Activated CD4-positive, alpha-beta memory T cell treated with anti-CD3 and anti-CD28 coated beads, Interleukin-2, amount 10 ng/mL, durations not matched to agents 7 days and 5 days (primary cell): ENCODE results near the gene ABCA2. TPM values are rescaled to one million over a fixed set of nuclear protein-coding genes. Genes with fewer than 3 reads are reported as not detected.

ENCODE experiments used
- CTCF ChIA-PET: fragments of 350-600 bp; sonication (Branson Sonifier 250); formaldehyde crosslinking; loops from one replicate; lab custom pipeline; 2021; ENCODE audit warnings: antibody characterized with exemption, inconsistent platforms; lab: Charles Lee
- POLR2A ChIA-PET: fragments of 350-600 bp; sonication (Branson Sonifier 250); formaldehyde crosslinking; loops from one replicate; lab custom pipeline; 2021; ENCODE audit warnings: antibody characterized with exemption; lab: Charles Lee
- DNase-seq: peaks from one replicate; pipeline ENCODE4 v3.0.0-alpha.2; 2020
- H3K27ac Mint-ChIP-seq: one replicate; pipeline ENCODE4 v1.8.0; 2021; ENCODE audit warnings: mild to moderate bottlenecking, mixed read lengths
- H3K27me3 Mint-ChIP-seq: one replicate; pipeline ENCODE4 v1.8.0; 2021; ENCODE audit warnings: mixed read lengths
- H3K36me3 Mint-ChIP-seq: one replicate; pipeline ENCODE4 v1.8.0; 2021; ENCODE audit warnings: low read depth, mixed read lengths
- H3K4me1 Mint-ChIP-seq: one replicate; pipeline ENCODE4 v1.8.0; 2021; ENCODE audit warnings: mixed read lengths
- H3K4me3 Mint-ChIP-seq: one replicate; pipeline ENCODE4 v1.8.0; 2021; ENCODE audit warnings: mild to moderate bottlenecking, mixed read lengths
- H3K9me3 Mint-ChIP-seq: one replicate; pipeline ENCODE4 v1.8.0; 2021; ENCODE audit warnings: mixed read lengths
- total RNA-seq, 2 experiments: library from RNA; stranded (reverse); gene quantifications; one replicate each; pipeline ENCODE4 v1.2.3, GENCODE V29; 2021

ABCA2 gene
- total RNA-seq, 2 experiments from 2014 or later = 55.5 to 65.9 TPM

DNA sequence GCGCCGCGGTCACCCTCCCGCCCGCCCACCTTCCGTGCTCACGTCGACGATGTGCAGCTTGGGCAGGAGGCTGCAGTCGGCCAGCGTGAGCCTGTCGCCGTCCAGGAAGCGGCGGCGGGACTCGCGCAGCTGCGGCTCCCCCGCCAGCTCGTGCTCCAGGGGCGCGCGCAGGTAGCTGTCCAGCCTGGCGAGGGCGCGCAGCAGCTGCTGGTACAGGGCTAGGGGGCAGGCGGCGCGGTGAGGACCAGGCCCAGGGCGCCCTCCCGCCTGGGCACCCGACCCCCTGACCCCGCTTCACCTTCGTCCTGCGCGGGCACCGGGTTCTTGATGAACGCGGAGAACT lies 33.2 kb downstream of the ABCA2 start:
- Mint-ChIP-seq H3K27me3 (peaks cover 11% of the 10 kb centered on the region), H3K27ac (no peak overlapping the region), H3K4me1 (peaks cover 60% of the 10 kb centered on the region), H3K9me3 (no peaks in the 10 kb centered on the region), H3K4me3 (no peak overlapping the region), H3K36me3 (peaks cover 13% of the 10 kb centered on the region)
- POLR2A ChIA-PET = interaction anchor here (2.0 to 2.2 kb wide), 2 partner anchors 10 to 93 kb away, joined by 5 to 8 read pairs; no protein-coding TSS in a partner anchor
- CTCF ChIA-PET = no interaction called here
- no peak for DNase-seq

DNA sequence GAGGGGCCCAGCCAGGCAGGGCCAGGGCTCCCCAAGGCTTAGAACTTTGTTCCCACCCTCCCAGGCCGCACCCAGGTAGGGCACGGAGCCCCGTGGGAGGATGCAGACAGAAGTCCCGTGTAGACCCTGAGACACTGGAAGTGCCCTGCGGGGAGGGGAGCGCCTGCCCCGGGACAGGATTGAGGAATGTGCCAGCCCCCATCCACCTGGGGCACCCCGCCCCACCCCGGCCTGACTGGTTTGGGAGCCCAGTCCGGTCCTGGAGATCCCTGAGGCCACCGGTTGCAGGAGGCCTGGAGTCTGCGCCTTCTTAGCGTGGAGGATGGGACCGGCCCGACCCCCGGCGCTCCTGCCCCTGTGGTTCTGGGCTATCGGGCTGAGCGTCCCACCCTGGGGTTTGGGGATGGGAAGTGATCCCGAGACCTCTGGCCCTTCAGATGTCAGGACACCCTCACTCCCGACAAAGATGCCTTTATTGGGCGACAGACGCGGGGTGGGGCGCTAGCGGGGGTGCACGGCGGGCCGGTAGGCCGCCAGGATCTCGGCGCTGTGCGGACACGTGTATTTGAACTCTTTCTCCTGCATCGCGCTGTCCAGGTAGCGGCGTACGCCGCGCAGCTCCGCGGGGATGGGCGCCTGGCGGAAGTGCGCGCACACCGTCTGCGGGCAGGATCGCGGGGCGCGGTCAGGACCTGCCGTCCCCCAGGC lies 33.7 kb downstream of the ABCA2 start:
- Mint-ChIP-seq H3K9me3 (no peaks in the 10 kb centered on the region), H3K4me1 (peaks cover 57% of the 10 kb centered on the region), H3K27me3 (peaks cover 15% of the 10 kb centered on the region), H3K36me3 (peaks cover 13% of the 10 kb centered on the region), H3K4me3 (no peak overlapping the region), H3K27ac (no peak overlapping the region)
- ChIA-PET CTCF (interaction anchor here (2.9 kb wide), 1 partner anchor 35 kb away, joined by 17 read pairs; no protein-coding TSS in a partner anchor), POLR2A (interaction anchor here (1.1 to 3.7 kb wide), 3 partner anchors 17 to 107 kb away, joined by 4 to 29 read pairs (median 18); partner anchors contain the start of gene PTGDS)
- DNase-seq = no peak

DNA sequence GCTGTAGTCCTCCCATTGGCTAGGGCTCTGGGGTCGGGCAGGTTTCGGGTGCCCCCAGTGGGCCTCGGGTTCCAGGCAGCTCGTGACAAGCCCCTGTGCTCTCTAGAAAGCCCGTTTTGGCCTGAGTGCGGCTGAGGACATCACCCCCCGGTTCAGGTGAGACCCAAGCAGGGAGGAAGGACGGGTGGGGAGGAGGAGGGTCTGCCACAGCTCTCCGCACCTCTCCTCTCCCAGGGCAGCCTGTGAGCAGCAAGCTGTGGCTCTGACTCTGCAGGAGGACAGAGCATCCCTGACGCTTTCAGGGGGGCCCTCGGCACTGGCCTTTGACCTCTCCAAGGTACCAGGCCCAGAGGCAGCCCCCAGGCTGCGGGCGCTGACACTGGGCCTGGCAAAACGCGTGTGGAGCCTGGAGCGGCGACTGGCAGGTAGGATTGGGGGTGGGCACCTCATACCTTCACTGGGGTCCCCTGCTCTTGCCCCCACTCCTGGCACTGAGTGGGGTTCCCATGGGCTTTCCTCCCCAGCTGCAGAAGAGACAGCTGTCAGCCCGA lies 35.1 kb downstream of the ABCA2 start:
- Mint-ChIP-seq H3K36me3 (peaks cover 12% of the 10 kb centered on the region), H3K9me3 (no peaks in the 10 kb centered on the region), H3K4me3 (peak overlapping the region; percentile 78), H3K27ac (peak overlapping the region; percentile 77), H3K4me1 (peaks cover 43% of the 10 kb centered on the region), H3K27me3 (peaks cover 24% of the 10 kb centered on the region)
- DNase-seq = no peak
- CTCF ChIA-PET = interaction anchor here (0.7 to 2.9 kb wide), 12 partner anchors 17 to 200 kb away, joined by 3 to 17 read pairs (median 5); partner anchors contain the start of genes AJM1, NPDC1 and SAPCD2
- POLR2A ChIA-PET = interaction anchor here (0.7 to 3.7 kb wide), 20 partner anchors 10 to 265 kb away, joined by 3 to 29 read pairs (median 6); partner anchors contain the start of genes MAN1B1, PTGDS, SAPCD2 and TRAF2

DNA sequence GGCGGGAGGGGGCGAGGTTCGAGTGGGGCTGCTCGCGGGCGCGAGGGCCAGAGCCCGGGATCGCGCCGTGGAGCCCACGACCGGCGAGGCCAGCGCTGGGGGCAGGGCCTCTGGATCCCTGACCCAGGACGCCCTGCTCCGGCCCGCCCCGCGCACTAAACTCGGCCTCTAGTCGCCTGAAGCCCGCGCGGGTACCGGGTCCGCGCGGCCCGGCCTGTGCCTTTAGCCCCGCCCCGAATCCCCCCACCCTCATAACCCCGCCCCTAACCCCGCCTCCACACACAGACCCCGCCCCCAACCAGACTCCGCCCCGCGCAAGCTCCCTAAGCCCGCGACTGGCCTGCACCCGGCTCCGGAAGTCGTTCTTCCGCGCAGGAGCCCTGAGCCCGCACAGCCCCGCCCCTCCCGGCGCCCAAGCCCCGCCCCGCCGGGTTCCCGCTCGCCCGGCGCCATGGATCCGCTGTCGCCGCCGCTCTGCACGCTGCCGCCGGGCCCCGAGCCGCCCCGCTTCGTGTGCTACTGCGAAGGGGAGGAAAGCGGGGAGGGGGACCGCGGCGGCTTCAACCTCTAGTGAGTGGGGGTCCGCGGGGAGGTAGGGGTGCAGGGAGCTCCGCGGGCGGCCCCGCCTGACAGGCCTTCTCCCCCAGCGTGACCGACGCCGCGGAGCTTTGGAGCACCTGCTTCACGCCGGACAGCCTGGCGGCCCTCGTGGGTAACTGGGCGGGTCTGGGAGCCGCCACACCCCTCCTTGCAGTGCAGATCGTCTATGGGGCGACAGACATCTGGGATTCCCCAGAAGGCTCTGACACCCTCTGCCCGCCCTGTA lies 35.8 kb downstream of the ABCA2 start, which contains the start of gene PAXX:
Gene PAXX (plus strand): TSS at position 430 of the 826 bp plus-strand sequence. CDS start 22 bp downstream, at position 452.
- H3K27ac Mint-ChIP-seq = peak within 1 kb of the TSS; percentile 81
- peaks cover 36% of the 10 kb centered on the region for H3K4me1 Mint-ChIP-seq
- peaks cover 10% of the 10 kb centered on the region for H3K36me3 Mint-ChIP-seq
- ChIA-PET POLR2A (interaction anchor here (0.6 to 3.7 kb wide), 24 partner anchors 8 to 264 kb away, joined by 3 to 29 read pairs (median 5); partner anchors contain the start of genes FBXW5, MAN1B1, PTGDS and SAPCD2), CTCF (interaction anchor here (0.6 to 2.9 kb wide), 15 partner anchors 14 to 290 kb away, joined by 3 to 17 read pairs (median 4); partner anchors contain the start of genes AJM1, NPDC1 and SAPCD2)
- peak; percentile 95 for DNase-seq
- H3K9me3 Mint-ChIP-seq = no peaks in the 10 kb centered on the region
- H3K4me3 Mint-ChIP-seq = peak within 1 kb of the TSS; percentile 78
- H3K27me3 Mint-ChIP-seq = peaks cover 27% of the 10 kb centered on the region

DNA sequence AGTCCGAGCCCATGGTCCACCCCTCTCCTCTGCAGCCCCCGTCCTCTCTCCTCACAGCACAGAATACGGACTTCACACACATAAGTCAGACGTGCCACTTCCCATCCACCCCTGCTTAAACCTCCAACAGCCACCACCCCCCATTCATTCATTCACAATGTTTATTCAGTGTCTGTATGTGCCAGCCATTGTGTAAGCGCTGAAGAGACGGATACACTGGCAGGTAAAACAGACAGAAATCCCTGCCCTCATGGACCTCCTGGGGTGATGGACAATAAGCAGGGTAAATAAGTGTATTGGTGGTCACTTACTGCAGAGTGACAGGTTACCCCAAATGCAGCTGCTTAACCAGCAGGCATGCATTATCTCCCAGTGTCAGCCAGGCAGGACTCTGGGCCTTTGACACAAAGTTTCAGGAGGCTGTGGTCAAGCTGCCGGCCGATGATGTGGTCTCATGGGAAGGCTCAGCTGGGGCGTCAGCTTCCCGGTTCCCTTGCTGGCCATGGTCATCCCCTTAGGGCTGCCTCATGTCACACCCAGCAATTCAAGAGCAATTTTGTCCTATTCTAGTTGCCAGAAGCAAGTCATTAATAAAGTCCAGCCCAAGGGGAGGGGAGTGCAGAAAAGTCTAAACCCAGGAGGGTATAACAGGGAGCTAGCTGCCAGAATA lies 37.7 kb downstream of the ABCA2 start:
- Mint-ChIP-seq H3K27ac (peak overlapping the region; percentile 65), H3K4me1 (peaks cover 24% of the 10 kb centered on the region), H3K27me3 (peaks cover 34% of the 10 kb centered on the region), H3K36me3 (peaks cover 10% of the 10 kb centered on the region), H3K9me3 (no peaks in the 10 kb centered on the region), H3K4me3 (peak overlapping the region; percentile 51)
- DNase-seq = no peak
- POLR2A ChIA-PET = interaction anchor here (2.3 to 3.7 kb wide), 2 partner anchors 13 to 27 kb away, joined by 7 to 29 read pairs; partner anchors contain the start of gene PTGDS
- CTCF ChIA-PET = interaction anchor here (0.6 kb wide), 1 partner anchor 112 kb away, joined by 4 read pairs; no protein-coding TSS in a partner anchor

DNA sequence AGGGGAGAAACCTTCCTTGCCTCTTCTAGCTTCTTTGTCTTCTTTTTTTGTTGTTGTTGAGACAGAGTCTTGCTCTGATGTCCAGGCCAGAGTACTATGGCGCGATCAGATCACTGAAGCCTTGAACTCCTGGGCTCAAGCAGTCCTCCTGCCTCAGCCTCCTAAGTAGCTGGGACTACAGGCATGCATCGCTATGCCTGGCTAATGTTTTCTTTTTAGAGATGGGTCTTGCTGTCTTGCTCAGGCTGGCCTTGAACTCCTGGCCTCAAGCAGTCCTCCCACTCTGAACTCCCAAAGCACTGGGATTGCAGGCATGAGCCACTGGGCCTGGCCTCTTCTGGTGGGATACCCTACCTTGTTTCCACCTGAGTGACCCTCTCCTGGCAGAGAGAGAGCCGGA lies 39.2 kb downstream of the ABCA2 start:
- POLR2A ChIA-PET = interaction anchor here (0.6 to 1.4 kb wide), 3 partner anchors 11 to 98 kb away, joined by 3 read pairs; partner anchors contain the start of gene MAN1B1
- Mint-ChIP-seq H3K36me3 (peaks cover 9% of the 10 kb centered on the region), H3K9me3 (no peaks in the 10 kb centered on the region), H3K4me1 (peaks cover 22% of the 10 kb centered on the region), H3K4me3 (no peak overlapping the region), H3K27ac (no peak overlapping the region), H3K27me3 (peaks cover 41% of the 10 kb centered on the region)
- no peak for DNase-seq
- CTCF ChIA-PET = interaction anchor here (0.8 to 1.7 kb wide), 3 partner anchors 14 to 79 kb away, joined by 3 to 8 read pairs (median 5); no protein-coding TSS in a partner anchor

DNA sequence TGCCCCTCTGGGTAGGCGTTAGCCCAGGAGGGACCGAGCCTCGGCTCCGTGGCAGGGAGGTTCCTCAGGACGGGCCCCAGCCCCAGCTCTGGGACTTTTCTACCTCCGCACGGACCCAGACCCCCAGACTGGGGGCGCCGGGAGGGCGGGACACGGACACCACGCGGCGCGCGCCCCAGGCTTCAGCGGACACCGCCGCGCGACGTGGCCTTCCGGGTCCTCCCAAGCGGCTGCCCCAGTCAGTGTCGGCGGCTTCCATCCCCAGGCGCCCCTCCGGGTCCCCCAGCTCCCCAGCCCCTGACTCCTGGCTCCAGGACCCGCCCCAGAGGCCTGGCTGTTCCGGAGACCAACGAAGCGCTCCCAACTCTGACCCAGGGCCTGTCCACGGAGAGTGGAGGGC lies 42.2 kb downstream of the ABCA2 start:
- H3K36me3 Mint-ChIP-seq = peaks cover 3% of the 10 kb centered on the region
- H3K9me3 Mint-ChIP-seq = no peaks in the 10 kb centered on the region
- DNase-seq = no peak
- H3K27me3 Mint-ChIP-seq = peaks cover 46% of the 10 kb centered on the region
- ChIA-PET POLR2A (interaction anchor here (1.1 to 1.7 kb wide), 3 partner anchors 10 to 41 kb away, joined by 3 to 5 read pairs (median 3); partner anchors contain the start of gene CLIC3), CTCF (no interaction called here)
- no peak overlapping the region for H3K4me3 Mint-ChIP-seq
- H3K4me1 Mint-ChIP-seq = peaks cover 8% of the 10 kb centered on the region
- H3K27ac Mint-ChIP-seq = no peak overlapping the region

DNA sequence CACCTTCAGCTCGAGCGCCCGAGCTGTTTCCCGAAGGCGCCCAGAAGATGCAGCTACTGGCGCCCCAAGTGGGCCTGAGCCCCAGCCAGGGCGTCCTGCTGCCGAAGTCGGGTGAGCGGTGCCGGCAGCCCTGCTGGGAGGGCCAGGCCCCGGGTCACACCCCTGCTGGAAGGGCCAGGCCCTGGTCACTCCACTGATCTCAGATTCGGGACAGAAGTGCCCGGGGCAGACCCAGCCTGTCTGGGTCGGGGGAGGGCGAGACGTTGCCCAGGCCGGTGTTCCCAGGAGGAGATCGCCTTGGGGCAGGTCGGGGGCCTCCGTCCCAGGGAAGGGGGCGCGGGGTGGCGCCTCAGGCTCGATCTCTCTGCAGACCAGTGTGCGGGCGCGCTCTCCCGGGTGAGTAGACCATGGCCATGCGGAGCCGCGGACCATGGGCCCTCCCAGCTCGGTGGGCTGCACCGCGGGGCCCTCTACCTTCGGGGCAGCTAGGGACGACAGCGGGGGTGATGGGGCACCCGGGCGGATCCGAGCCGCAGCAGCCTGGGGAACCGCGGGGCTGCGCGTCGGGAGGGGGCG lies 42.9 kb downstream of the ABCA2 start:
- H3K27me3 Mint-ChIP-seq = peaks cover 41% of the 10 kb centered on the region
- ChIA-PET POLR2A (interaction anchor here (1.7 kb wide), 1 partner anchor 11 kb away, joined by 5 read pairs; the partner anchor contains the start of gene CLIC3), CTCF (interaction anchor here (0.7 kb wide), 1 partner anchor 19 kb away, joined by 3 read pairs; no protein-coding TSS in a partner anchor)
- H3K9me3 Mint-ChIP-seq = no peaks in the 10 kb centered on the region
- peaks cover 3% of the 10 kb centered on the region for H3K36me3 Mint-ChIP-seq
- no peak for DNase-seq
- H3K27ac Mint-ChIP-seq = no peak overlapping the region
- H3K4me3 Mint-ChIP-seq = no peak overlapping the region
- peaks cover 4% of the 10 kb centered on the region for H3K4me1 Mint-ChIP-seq

DNA sequence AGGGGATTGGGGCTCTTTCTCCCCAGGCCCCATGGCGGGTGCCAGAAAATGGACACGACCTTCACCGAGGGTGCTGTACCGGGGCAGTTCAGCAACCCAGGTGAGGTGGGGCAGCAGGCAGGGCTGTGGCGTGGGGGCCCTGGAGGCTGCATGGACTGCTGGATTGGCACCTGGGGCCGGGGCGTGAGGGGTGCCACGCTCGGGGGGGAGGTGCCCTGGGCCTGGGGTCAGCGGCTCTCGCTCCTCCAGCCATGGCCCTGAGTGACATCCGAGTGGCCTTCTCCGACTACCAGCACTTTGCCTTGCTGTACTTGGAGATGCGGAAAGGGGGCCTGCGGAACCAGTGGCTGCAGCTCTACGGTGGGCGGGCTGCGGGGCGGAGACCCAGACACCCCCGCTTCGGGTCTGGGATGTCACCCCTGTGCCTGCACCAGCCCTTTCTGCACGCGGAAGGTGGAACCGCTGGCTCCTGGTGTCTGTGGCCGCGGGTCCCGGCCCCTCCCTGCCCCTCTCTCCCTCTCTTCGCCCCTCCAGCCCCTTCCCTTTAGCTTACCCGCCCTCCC lies 43.5 kb downstream of the ABCA2 start:
- H3K27ac Mint-ChIP-seq = no peak overlapping the region
- ChIA-PET CTCF (interaction anchor here (0.7 kb wide), 1 partner anchor 19 kb away, joined by 3 read pairs; no protein-coding TSS in a partner anchor), POLR2A (interaction anchor here (1.7 kb wide), 1 partner anchor 11 kb away, joined by 5 read pairs; the partner anchor contains the start of gene CLIC3)
- no peaks in the 10 kb centered on the region for H3K9me3 Mint-ChIP-seq
- no peak overlapping the region for H3K4me3 Mint-ChIP-seq
- peaks cover 3% of the 10 kb centered on the region for H3K36me3 Mint-ChIP-seq
- H3K27me3 Mint-ChIP-seq = peaks cover 35% of the 10 kb centered on the region
- DNase-seq = no peak
- peaks cover 4% of the 10 kb centered on the region for H3K4me1 Mint-ChIP-seq

DNA sequence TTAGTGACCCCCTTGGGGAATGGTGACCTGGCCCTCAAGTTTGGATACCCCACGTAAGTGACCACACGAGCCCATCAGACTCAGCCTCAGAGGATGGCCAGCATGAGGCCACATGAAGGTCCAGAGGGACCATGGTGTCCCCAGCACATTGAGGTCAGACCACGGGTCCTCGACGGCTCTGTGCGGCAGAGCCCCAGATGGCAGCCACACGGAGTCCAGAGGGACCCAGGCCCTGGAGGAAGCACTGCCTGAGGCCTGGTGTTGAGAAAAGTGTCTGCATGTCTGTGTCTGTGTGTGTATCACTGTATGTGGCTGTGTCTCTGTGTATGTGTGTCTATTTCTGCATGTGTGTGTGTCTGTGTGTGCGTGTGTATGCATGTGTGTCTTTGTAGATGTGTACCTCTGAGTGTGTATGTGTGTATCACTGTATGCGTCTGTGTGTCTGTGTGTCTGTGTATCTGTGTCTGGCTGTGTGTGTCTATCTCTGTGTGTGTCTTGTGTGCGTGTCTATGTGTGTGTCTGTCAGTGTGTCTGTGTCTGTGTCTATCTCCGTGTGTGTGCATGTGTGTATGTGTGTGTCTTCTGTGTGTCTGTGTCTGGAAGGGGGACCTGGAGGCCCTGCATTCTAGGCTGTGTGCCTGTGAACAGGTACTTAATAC lies 44.3 kb downstream of the ABCA2 start:
- H3K4me3 Mint-ChIP-seq = no peak overlapping the region
- H3K9me3 Mint-ChIP-seq = no peaks in the 10 kb centered on the region
- ChIA-PET POLR2A (no interaction called here), CTCF (no interaction called here)
- peaks cover 4% of the 10 kb centered on the region for H3K4me1 Mint-ChIP-seq
- peaks cover 3% of the 10 kb centered on the region for H3K36me3 Mint-ChIP-seq
- no peak overlapping the region for H3K27ac Mint-ChIP-seq
- peaks cover 30% of the 10 kb centered on the region for H3K27me3 Mint-ChIP-seq
- DNase-seq = no peak

DNA sequence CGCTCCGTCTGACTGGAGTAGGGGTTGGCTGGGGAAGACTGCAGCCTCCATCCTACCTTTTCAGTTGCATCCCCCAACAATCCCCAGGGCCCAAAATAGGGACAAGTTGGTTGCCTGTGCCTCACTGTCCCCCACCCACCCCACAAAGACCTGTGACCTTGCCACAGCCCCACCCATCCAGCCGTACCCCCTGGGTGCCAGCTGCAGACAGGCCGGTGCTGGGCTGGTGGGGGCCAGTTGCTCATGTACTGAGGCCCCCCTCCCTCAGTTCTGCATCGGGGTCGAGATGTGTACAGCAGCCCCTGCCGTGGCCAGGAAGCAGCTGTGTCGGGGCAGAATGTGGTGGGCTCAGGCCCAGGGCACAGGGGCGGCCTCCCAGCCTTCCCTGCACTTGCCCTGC lies 44.9 kb downstream of the ABCA2 start:
- CTCF ChIA-PET = no interaction called here
- Mint-ChIP-seq H3K9me3 (no peaks in the 10 kb centered on the region), H3K27ac (no peak overlapping the region), H3K4me1 (peaks cover 4% of the 10 kb centered on the region), H3K4me3 (no peak overlapping the region), H3K27me3 (peaks cover 26% of the 10 kb centered on the region), H3K36me3 (peaks cover 3% of the 10 kb centered on the region)
- POLR2A ChIA-PET = no interaction called here
- DNase-seq = no peak
